H9 (cell line): ENCODE data around the gene ARSG. TPM values are rescaled to one million over a fixed set of nuclear protein-coding genes. Genes with fewer than 3 reads are reported as not detected.

ENCODE experiments used
- DNase-seq: peaks from one replicate; pipeline ENCODE4 v3.0.0-alpha.2; 2017
- H2AFZ ChIP-seq: one replicate; pipeline ENCODE4 v1.6.1; 2013; ENCODE audit warnings: mild to moderate bottlenecking, low read length, control low read depth, moderate library complexity
- H2AK5ac ChIP-seq: 2 replicates; pipeline ENCODE4 v1.6.1; 2013; ENCODE audit warnings: low read length, control low read depth, mixed read lengths; ENCODE audit not compliant: insufficient read length
- H2BK120ac ChIP-seq: one replicate; pipeline ENCODE4 v1.6.1; 2013; ENCODE audit warnings: low read depth, mild to moderate bottlenecking, low read length, control low read depth, inconsistent platforms; ENCODE audit not compliant: poor library complexity, severe bottlenecking
- H2BK12ac ChIP-seq: 2 replicates; pipeline ENCODE4 v1.6.1; 2013; ENCODE audit warnings: low read length, control low read depth, mixed read lengths, low read depth; ENCODE audit not compliant: insufficient read length
- H2BK15ac ChIP-seq: 2 replicates; pipeline ENCODE4 v1.6.1; 2013; ENCODE audit warnings: low read depth, low read length, control low read depth
- H2BK20ac ChIP-seq: one replicate; pipeline ENCODE4 v1.6.1; 2013; ENCODE audit warnings: low read depth, mild to moderate bottlenecking, low read length, control low read depth, inconsistent platforms; ENCODE audit not compliant: poor library complexity, severe bottlenecking
- H2BK5ac ChIP-seq: 2 replicates; pipeline ENCODE4 v1.6.1; 2013; ENCODE audit warnings: low read length, control low read depth, mixed read lengths; ENCODE audit not compliant: insufficient read length
- H3K14ac ChIP-seq: 2 replicates; pipeline ENCODE4 v1.6.1; 2013; ENCODE audit warnings: low read length, control low read depth; ENCODE audit not compliant: insufficient read depth
- H3K18ac ChIP-seq: 2 replicates; pipeline ENCODE4 v1.6.1; 2013; ENCODE audit warnings: low read depth, mild to moderate bottlenecking, mixed read lengths, low read length, control low read depth; ENCODE audit not compliant: insufficient read length
- H3K23ac ChIP-seq: 2 replicates; pipeline ENCODE4 v1.6.1; 2013; ENCODE audit warnings: low read length, control low read depth, mixed read lengths, low read depth; ENCODE audit not compliant: insufficient read length
- H3K23me2 ChIP-seq: 2 replicates; pipeline ENCODE4 v1.6.1; 2013; ENCODE audit warnings: low read depth, mild to moderate bottlenecking, mixed read lengths, low read length, control low read depth; ENCODE audit not compliant: insufficient read length, poor library complexity, severe bottlenecking
- H3K27ac ChIP-seq: 2 replicates; pipeline ENCODE4 v1.5.1; 2013; ENCODE audit warnings: low read length, control low read depth, mixed read lengths, low read depth; ENCODE audit not compliant: insufficient read length
- H3K27me3 ChIP-seq: 2 replicates; pipeline ENCODE4 v1.6.1; 2013; ENCODE audit warnings: low read length, control low read depth, inconsistent platforms; ENCODE audit not compliant: insufficient read depth
- H3K4ac ChIP-seq: 2 replicates; pipeline ENCODE4 v1.6.1; 2013; ENCODE audit warnings: low read depth, mild to moderate bottlenecking, control low read depth, inconsistent platforms, low read length, moderate library complexity
- H3K4me1 ChIP-seq: 2 replicates; pipeline ENCODE4 v1.6.1; 2013; ENCODE audit warnings: low read length, control low read depth, inconsistent platforms; ENCODE audit not compliant: insufficient read depth
- H3K4me2 ChIP-seq: 2 replicates; pipeline ENCODE4 v1.6.1; 2013; ENCODE audit warnings: low read length, control low read depth, mixed read lengths; ENCODE audit not compliant: insufficient read length, insufficient read depth
- H3K56ac ChIP-seq: 2 replicates; pipeline ENCODE4 v1.6.1; 2013; ENCODE audit warnings: low read depth, mild to moderate bottlenecking, mixed read lengths, low read length, control low read depth; ENCODE audit not compliant: insufficient read length
- H3K79me1 ChIP-seq: 2 replicates; pipeline ENCODE4 v1.6.1; 2013; ENCODE audit warnings: low read depth, mild to moderate bottlenecking, moderate library complexity, low read length, control low read depth, inconsistent platforms; ENCODE audit not compliant: insufficient read depth, poor library complexity, severe bottlenecking
- H3K79me2 ChIP-seq: 2 replicates; pipeline ENCODE4 v1.6.1; 2013; ENCODE audit warnings: low read length, control low read depth, inconsistent platforms; ENCODE audit not compliant: insufficient read depth
- H3K9ac ChIP-seq: 2 replicates; pipeline ENCODE4 v1.6.1; 2013; ENCODE audit warnings: low read length, control low read depth, mixed read lengths; ENCODE audit not compliant: insufficient read length; ENCODE audit errors: extremely low read depth
- H3K9me3 ChIP-seq: one replicate; pipeline ENCODE4 v1.6.1; 2013; ENCODE audit warnings: low read depth, low read length, inconsistent platforms; ENCODE audit not compliant: control insufficient read depth
- H3T11ph ChIP-seq: one replicate; pipeline ENCODE4 v1.6.1; 2013; ENCODE audit warnings: mild to moderate bottlenecking, low read length, control low read depth, inconsistent platforms
- H4K20me1 ChIP-seq: one replicate; pipeline ENCODE4 v1.6.1; 2013; ENCODE audit not compliant: control insufficient read depth, insufficient read length, insufficient read depth
- H4K5ac ChIP-seq: 2 replicates; pipeline ENCODE4 v1.6.1; 2013; ENCODE audit warnings: low read depth, mild to moderate bottlenecking, mixed read lengths, low read length, control low read depth; ENCODE audit not compliant: insufficient read length
- H4K8ac ChIP-seq: replicated peaks from 2 replicates; pipeline ENCODE4 v1.6.1; 2013; ENCODE audit warnings: low read length, control low read depth, mixed read lengths, low read depth; ENCODE audit not compliant: insufficient read length
- H4K91ac ChIP-seq: 2 replicates; pipeline ENCODE4 v1.6.1; 2013; ENCODE audit warnings: low read depth, mild to moderate bottlenecking, moderate library complexity, mixed read lengths, low read length, control low read depth; ENCODE audit not compliant: insufficient read length
- H3K27ac Mint-ChIP-seq, 3 experiments: 2 replicates in 2 of 3; 3 replicates in 1 of 3; pipeline ENCODE4 v1.8.0; 2020 to 2021; ENCODE audit warnings: mixed read lengths in 3 of 3, mild to moderate bottlenecking in 1 of 3, moderate library complexity in 1 of 3
- H3K27me3 Mint-ChIP-seq: 2 replicates; pipeline ENCODE4 v1.8.0; 2021; ENCODE audit warnings: low read depth, mild to moderate bottlenecking, moderate library complexity, mixed read lengths
- H3K36me3 Mint-ChIP-seq, 3 experiments: 2 replicates in 2 of 3; 3 replicates in 1 of 3; pipeline ENCODE4 v1.8.0; 2020 to 2021; ENCODE audit warnings: low read depth in 3 of 3, mixed read lengths in 3 of 3; ENCODE audit not compliant: insufficient read depth in 1 of 3
- H3K4me1 Mint-ChIP-seq, 2 experiments: 2 replicates each; pipeline ENCODE4 v1.8.0; 2020; ENCODE audit warnings: mixed read lengths in 2 of 2
- H3K4me3 Mint-ChIP-seq, 2 experiments: 2 replicates in 1 of 2; 3 replicates in 1 of 2; pipeline ENCODE4 v1.8.0; 2020 to 2021; ENCODE audit warnings: mild to moderate bottlenecking in 2 of 2, mixed read lengths in 2 of 2, moderate library complexity in 1 of 2
- H3K9me3 Mint-ChIP-seq, 2 experiments: 2 replicates in 1 of 2; 3 replicates in 1 of 2; pipeline ENCODE4 v1.8.0; 2020; ENCODE audit warnings: mild to moderate bottlenecking in 2 of 2, mixed read lengths in 2 of 2, moderate library complexity in 1 of 2
- CTCF ChIP-seq: fragments of 200-600 bp; sonication (generic); conservative IDR thresholded peaks from 3 replicates; pipeline ENCODE4 v1.8.0; 2021; ENCODE audit warnings: antibody characterized with exemption, mild to moderate bottlenecking
- WGBS: extraction: QIAGEN DNeasy Blood & Tissue Kit; methylation state at CpG from one replicate; pipeline ENCODE4 v1.1.7; 2013; ENCODE audit warnings: missing lambda C conversion rate, low lambda C conversion rate, mixed read lengths; ENCODE audit not compliant: insufficient read length; ENCODE audit errors: extremely low coverage; 5-methylcytosine and 5-hydroxymethylcytosine counted together
- total RNA-seq: library from RNA; stranded (reverse); gene quantifications from 2 replicates; pipeline ENCODE4 v1.2.1, GENCODE V29; 2021

The ARSG gene
- total RNA-seq, 1 experiment from 2014 or later: 3.6 TPM

- Histone ChIP-seq H2BK12ac (no peak overlapping the region), H2BK20ac (no peak overlapping the region), H3K4me1 (no peaks in the 10 kb centered on the region), H3T11ph (no peak overlapping the region), H3K18ac (no peak overlapping the region), H4K5ac (no peak overlapping the region), H3K27ac (no peak overlapping the region), H3K27me3 (no peaks in the 10 kb centered on the region), H3K56ac (no peak overlapping the region), H3K23ac (no peak overlapping the region), H3K79me1 (no peaks in the 10 kb centered on the region), H2AFZ (no peak overlapping the region), H3K79me2 (no peaks in the 10 kb centered on the region), H4K91ac (no peak overlapping the region), H3K4ac (no peak overlapping the region), H2BK5ac (no peak overlapping the region), H4K20me1 (peaks cover 3% of the 10 kb centered on the region), H3K14ac (0 out of 2 replicates have a peak overlapping the region, but pooled peaks have one; percentile 54), H2BK15ac (no peak overlapping the region), H2BK120ac (no peak overlapping the region), H3K23me2 (no peaks in the 10 kb centered on the region), H2AK5ac (no peak overlapping the region), H3K4me2 (peak overlapping the region; percentile 67), H4K8ac (no peak overlapping the region), H3K9ac (peak overlapping the region; percentile 48), H3K9me3 (no peaks in the 10 kb centered on the region)
- Mint-ChIP-seq H3K9me3 (no peaks in the 10 kb centered on the region), H3K4me1 (peaks cover 12 to 13% of the 10 kb centered on the region in 2 experiments), H3K36me3 (peaks cover 5 to 28% (median 26%) of the 10 kb centered on the region in 3 experiments; a peak in 6 of 7 replicates), H3K27ac (peak overlapping the region; percentile 38 to 96 (median 91); a peak in 4 of 7 replicates), H3K4me3 (peak overlapping the region; percentile 94 to 95), H3K27me3 (no peaks in the 10 kb centered on the region; the same call in 1 of the 2 replicates)
- no peak for TF ChIP-seq CTCF
- WGBS: no CpG with 5 or more reads among the region's 19 CpGs
- no peak for DNase-seq
Measured at GRCh38 chr17:68248199-68248825, 43.0 kb upstream of the ARSG start.
